ENCODE data around the gene PPP1R12B.
"Not testable (repeated sequence)": the region's sequence is repeated elsewhere in the genome, so short reads cannot be mapped to it uniquely, and the experiment has no call there.

PPP1R12B gene

GRCh38 chr1:202638701-202639305 is 290.3 kb downstream of the PPP1R12B start:
- DNase-seq = not testable (repeated sequence)

GRCh38 chr1:202639500-202639899 is 291.0 kb downstream of the PPP1R12B start:
- DNase-seq = no peak

GRCh38 chr1:202642212-202642611 is 293.7 kb downstream of the PPP1R12B start:
- DNase-seq = no peak
